HTR-8/SVneo (cell line): ENCODE measurements around the gene NKX2-4.

Experiments used
- DNase-seq: peaks from one replicate; pipeline ENCODE4 v3.0.0; 2011; ENCODE audit warnings: low spot score, mixed read lengths; ENCODE audit not compliant: insufficient read length
- FAIRE-seq: peaks from 2 replicates; lab custom pipeline; 2011; peaks lifted over from hg19 to GRCh38; lab: Jason Lieb, UNC

Gene NKX2-4

GRCh38 chr20:21395051-21395665 lies 2.2 kb downstream of the NKX2-4 start:
- no peak for DNase-seq
- FAIRE-seq = no peak

GRCh38 chr20:21394551-21394950 lies 2.8 kb downstream of the NKX2-4 start:
- no peak for DNase-seq
- FAIRE-seq = no peak

GRCh38 chr20:21393816-21394519 lies 3.4 kb downstream of the NKX2-4 start:
- no peak for FAIRE-seq
- DNase-seq = no peak

- no peak for DNase-seq
- no peak for FAIRE-seq
These were observed 4.2 kb downstream of the NKX2-4 start for GRCh38 chr20:21393166-21393565.

- FAIRE-seq (no peak), DNase-seq (no peak)
These were observed 5.4 kb downstream of the NKX2-4 start for GRCh38 chr20:21391972-21392352.

- FAIRE-seq = no peak
- no peak for DNase-seq
These were observed 5.9 kb downstream of the NKX2-4 start for GRCh38 chr20:21391185-21391971.

GRCh38 chr20:21390768-21391167 lies 6.6 kb downstream of the NKX2-4 start:
- no peak for DNase-seq
- FAIRE-seq = no peak

GRCh38 chr20:21389368-21389767 lies 8.0 kb downstream of the NKX2-4 start:
- FAIRE-seq (no peak), DNase-seq (no peak)

GRCh38 chr20:21388566-21388965 lies 8.8 kb downstream of the NKX2-4 start:
- DNase-seq (no peak), FAIRE-seq (no peak)

GRCh38 chr20:21387528-21387927 lies 9.8 kb downstream of the NKX2-4 start:
- FAIRE-seq = no peak
- DNase-seq = no peak

GRCh38 chr20:21386111-21386510 lies 11.2 kb downstream of the NKX2-4 start:
- FAIRE-seq (no peak), DNase-seq (no peak)

GRCh38 chr20:21384308-21384892 lies 12.9 kb downstream of the NKX2-4 start:
- DNase-seq (no peak), FAIRE-seq (no peak)

- FAIRE-seq (no peak), DNase-seq (no peak)
These were observed 15.7 kb downstream of the NKX2-4 start for GRCh38 chr20:21381619-21382018.

- DNase-seq (no peak), FAIRE-seq (no peak)
These were observed 16.6 kb downstream of the NKX2-4 start for GRCh38 chr20:21380711-21381110.

- no peak for FAIRE-seq
- DNase-seq = no peak
These were observed 19.1 kb downstream of the NKX2-4 start for GRCh38 chr20:21378259-21378658.

GRCh38 chr20:21377701-21378100 lies 19.6 kb downstream of the NKX2-4 start:
- FAIRE-seq (no peak), DNase-seq (no peak)

- DNase-seq = no peak
- no peak for FAIRE-seq
These were observed 20.7 kb downstream of the NKX2-4 start for GRCh38 chr20:21376626-21377025.

- no peak for FAIRE-seq
- no peak for DNase-seq
These were observed 23.9 kb downstream of the NKX2-4 start for GRCh38 chr20:21373436-21373835.

- FAIRE-seq (no peak), DNase-seq (no peak)
These were observed 25.3 kb downstream of the NKX2-4 start for GRCh38 chr20:21372016-21372415.

GRCh38 chr20:21371193-21371592 lies 26.1 kb downstream of the NKX2-4 start:
- DNase-seq = no peak
- no peak for FAIRE-seq

- no peak for FAIRE-seq
These were observed 28.5 kb downstream of the NKX2-4 start for GRCh38 chr20:21368791-21369190.

More at GRCh38 chr20:21368791-21369190, 28.5 kb downstream of the NKX2-4 start:
- DNase-seq = no peak
